Measurements from ENCODE around the gene FUCA2. TPM values are rescaled to one million over a fixed set of nuclear protein-coding genes. Genes with fewer than 3 reads are reported as not detected.

Gene FUCA2
- total and polyA plus RNA-seq, 4 donors: 24.8 to 79.3 (median 41.5) TPM

DNA sequence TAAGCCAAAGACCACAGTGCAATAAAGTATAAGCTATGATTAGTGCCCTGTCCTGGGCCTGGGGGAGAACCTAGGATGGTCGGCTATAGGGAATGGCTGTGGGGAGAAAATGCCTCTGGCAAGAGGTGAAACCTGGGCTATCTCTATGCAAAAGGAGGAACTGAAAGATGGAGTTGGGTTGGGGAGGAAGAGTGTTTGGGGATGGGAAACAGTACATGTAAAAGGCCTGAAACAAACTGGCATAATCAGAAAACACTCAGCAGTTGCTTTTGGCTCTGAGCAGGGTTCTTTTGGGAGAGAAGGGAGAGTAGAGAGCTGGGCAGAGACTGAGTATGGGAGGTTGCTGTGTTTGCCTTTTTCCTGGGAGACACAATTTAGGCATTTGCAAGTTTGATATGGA is 31.9 kb upstream of the FUCA2 start:
- DNase-seq: no peak
- TF ChIP-seq, protein P1, sequence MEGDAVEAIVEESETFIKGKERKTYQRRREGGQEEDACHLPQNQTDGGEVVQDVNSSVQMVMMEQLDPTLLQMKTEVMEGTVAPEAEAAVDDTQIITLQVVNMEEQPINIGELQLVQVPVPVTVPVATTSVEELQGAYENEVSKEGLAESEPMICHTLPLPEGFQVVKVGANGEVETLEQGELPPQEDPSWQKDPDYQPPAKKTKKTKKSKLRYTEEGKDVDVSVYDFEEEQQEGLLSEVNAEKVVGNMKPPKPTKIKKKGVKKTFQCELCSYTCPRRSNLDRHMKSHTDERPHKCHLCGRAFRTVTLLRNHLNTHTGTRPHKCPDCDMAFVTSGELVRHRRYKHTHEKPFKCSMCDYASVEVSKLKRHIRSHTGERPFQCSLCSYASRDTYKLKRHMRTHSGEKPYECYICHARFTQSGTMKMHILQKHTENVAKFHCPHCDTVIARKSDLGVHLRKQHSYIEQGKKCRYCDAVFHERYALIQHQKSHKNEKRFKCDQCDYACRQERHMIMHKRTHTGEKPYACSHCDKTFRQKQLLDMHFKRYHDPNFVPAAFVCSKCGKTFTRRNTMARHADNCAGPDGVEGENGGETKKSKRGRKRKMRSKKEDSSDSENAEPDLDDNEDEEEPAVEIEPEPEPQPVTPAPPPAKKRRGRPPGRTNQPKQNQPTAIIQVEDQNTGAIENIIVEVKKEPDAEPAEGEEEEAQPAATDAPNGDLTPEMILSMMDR (IDR thresholded peaks at IDR 0.05; ENCODE audit: control extremely low read depth, extremely low read depth): no peak
- H3K27me3 ChIP-seq (ENCODE audit: control insufficient read depth in 3 of 3, insufficient read depth in 3 of 3, low read length in 2 of 3): no peaks in the 10 kb centered on the region
- H3K4me3 ChIP-seq: no peak overlapping the region
- no peak overlapping the region for H3K9ac ChIP-seq (ENCODE audit: insufficient read depth in 1 of 2, low read length in 2 of 2)
- WGBS, 2 donors: 64 to 80% methylated on average over 1 of the region's 1 CpG
- ATAC-seq (ENCODE audit: insufficient read depth, low FRiP score): no peak
- H3K4me1 ChIP-seq (ENCODE audit: control insufficient read depth in 5 of 5, insufficient read depth in 5 of 5, low read length in 5 of 5): peaks cover 0 to 2% (median 0%) of the 10 kb centered on the region in 5 donors
- no peak overlapping the region for H3K27ac ChIP-seq (ENCODE audit: low read depth in 1 of 2, low read length in 1 of 2)
- no peaks in the 10 kb centered on the region for H3K36me3 ChIP-seq (ENCODE audit: control insufficient read depth in 4 of 4, insufficient read depth in 4 of 4, low read length in 4 of 4)
- H3K9me3 ChIP-seq (ENCODE audit: control insufficient read depth in 4 of 4, insufficient read depth in 3 of 4, low read length in 3 of 4): no peaks in the 10 kb centered on the region

DNA sequence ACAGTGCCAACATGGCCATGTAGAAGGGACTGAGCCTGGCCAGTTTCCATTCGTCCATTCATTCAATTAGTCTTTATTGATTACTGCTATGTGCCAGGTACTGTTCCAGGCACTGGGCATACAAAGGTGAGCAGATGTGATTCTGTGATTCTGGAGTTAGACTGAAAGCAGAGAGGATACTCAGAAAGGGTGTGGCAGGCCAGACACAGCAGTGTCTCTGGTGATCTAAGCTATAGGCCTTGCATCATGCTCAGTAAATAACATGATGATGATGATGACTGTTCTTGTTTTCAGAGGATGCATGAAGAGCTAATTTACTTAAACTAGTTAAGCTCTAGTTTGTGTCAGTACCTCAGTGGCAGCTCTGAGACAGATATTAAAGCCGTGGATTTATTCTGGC is 31.4 kb upstream of the FUCA2 start:
- 94 to 100% methylated on average over 2 of the region's 2 CpGs for WGBS, 2 donors

DNA sequence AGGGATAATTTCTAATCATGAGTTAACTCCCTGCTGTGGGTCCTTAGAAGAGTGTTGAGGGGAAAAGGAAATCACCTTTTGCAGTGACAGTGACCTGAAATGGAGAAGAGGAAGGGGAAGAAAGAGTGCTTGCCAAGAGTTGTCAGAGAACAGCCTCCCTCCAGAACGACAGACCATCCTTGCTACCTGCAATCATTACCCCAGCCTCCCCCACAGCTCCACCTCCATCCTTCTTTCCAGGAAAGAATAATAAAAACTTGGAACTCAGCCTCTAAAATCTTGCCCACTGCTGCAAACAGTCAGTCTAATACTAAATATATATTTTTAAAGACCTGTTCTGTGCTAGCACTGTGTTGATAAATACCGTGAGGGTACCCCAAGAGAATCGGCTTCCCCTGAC is 28.7 kb upstream of the FUCA2 start:
- peaks cover 0 to 7% (median 3%) of the 10 kb centered on the region in 5 donors for H3K4me1 ChIP-seq (ENCODE audit: control insufficient read depth in 5 of 5, insufficient read depth in 5 of 5, low read length in 5 of 5)
- H3K9me3 ChIP-seq (ENCODE audit: control insufficient read depth in 4 of 4, insufficient read depth in 3 of 4, low read length in 3 of 4): no peaks in the 10 kb centered on the region
- 57 to 74% methylated on average over 3 of the region's 3 CpGs for WGBS, 2 donors

More for the DNA sequence above, 31.4 kb upstream of the FUCA2 start:
- TF ChIP-seq, protein P1 (IDR thresholded peaks at IDR 0.05; ENCODE audit: control extremely low read depth, extremely low read depth): no peak
- ATAC-seq (ENCODE audit: insufficient read depth, low FRiP score) (no peak), DNase-seq (no peak)
- peaks cover 0 to 4% (median under 1%) of the 10 kb centered on the region in 5 donors for H3K4me1 ChIP-seq (ENCODE audit: control insufficient read depth in 5 of 5, insufficient read depth in 5 of 5, low read length in 5 of 5)
- H3K9me3 ChIP-seq (ENCODE audit: control insufficient read depth in 4 of 4, insufficient read depth in 3 of 4, low read length in 3 of 4): no peaks in the 10 kb centered on the region
- H3K27ac ChIP-seq (ENCODE audit: low read depth in 1 of 2, low read length in 1 of 2): no peak overlapping the region
- H3K9ac ChIP-seq (ENCODE audit: insufficient read depth in 1 of 2, low read length in 2 of 2): no peak overlapping the region
- H3K27me3 ChIP-seq (ENCODE audit: control insufficient read depth in 3 of 3, insufficient read depth in 3 of 3, low read length in 2 of 3): no peaks in the 10 kb centered on the region
- no peak overlapping the region for H3K4me3 ChIP-seq
- H3K36me3 ChIP-seq (ENCODE audit: control insufficient read depth in 4 of 4, insufficient read depth in 4 of 4, low read length in 4 of 4): no peaks in the 10 kb centered on the region

More for the DNA sequence above, 28.7 kb upstream of the FUCA2 start:
- H3K27ac ChIP-seq (ENCODE audit: low read depth in 1 of 2, low read length in 1 of 2): no peak overlapping the region
- H3K9ac ChIP-seq (ENCODE audit: insufficient read depth in 1 of 2, low read length in 2 of 2): no peak overlapping the region
- TF ChIP-seq, protein P1 (IDR thresholded peaks at IDR 0.05; ENCODE audit: control extremely low read depth, extremely low read depth): no peak
- no peaks in the 10 kb centered on the region for H3K27me3 ChIP-seq (ENCODE audit: control insufficient read depth in 3 of 3, insufficient read depth in 3 of 3, low read length in 2 of 3)
- no peak for DNase-seq
- no peak for ATAC-seq (ENCODE audit: insufficient read depth, low FRiP score)
- no peak overlapping the region for H3K4me3 ChIP-seq
- no peaks in the 10 kb centered on the region for H3K36me3 ChIP-seq (ENCODE audit: control insufficient read depth in 4 of 4, insufficient read depth in 4 of 4, low read length in 4 of 4)
